Uterus (tissue), 2 donors: ENCODE measurements around the gene CCDC78.

ENCODE experiments used
- POLR2A ChIP-seq, 2 donors: fragments of 450-650 bp; IDR thresholded peaks; one replicate each; pipeline ENCODE4 v1.6.1; 2016; ENCODE audit warnings: antibody characterized with exemption in 2 of 2, mild to moderate bottlenecking in 1 of 2, moderate library complexity in 1 of 2
- TF ChIP-seq, protein P1 (sequence below), 4 experiments: fragments of 200-600 bp in 2 of 4; fragments of 450-650 bp in 2 of 4; sonication (generic) in 2 of 4; IDR thresholded peaks; one replicate each; pipeline ENCODE4 v1.5.1; 2016 to 2019; ENCODE audit warnings: antibody characterized with exemption in 4 of 4, mild to moderate bottlenecking in 2 of 4, moderate library complexity in 1 of 4

DNA sequence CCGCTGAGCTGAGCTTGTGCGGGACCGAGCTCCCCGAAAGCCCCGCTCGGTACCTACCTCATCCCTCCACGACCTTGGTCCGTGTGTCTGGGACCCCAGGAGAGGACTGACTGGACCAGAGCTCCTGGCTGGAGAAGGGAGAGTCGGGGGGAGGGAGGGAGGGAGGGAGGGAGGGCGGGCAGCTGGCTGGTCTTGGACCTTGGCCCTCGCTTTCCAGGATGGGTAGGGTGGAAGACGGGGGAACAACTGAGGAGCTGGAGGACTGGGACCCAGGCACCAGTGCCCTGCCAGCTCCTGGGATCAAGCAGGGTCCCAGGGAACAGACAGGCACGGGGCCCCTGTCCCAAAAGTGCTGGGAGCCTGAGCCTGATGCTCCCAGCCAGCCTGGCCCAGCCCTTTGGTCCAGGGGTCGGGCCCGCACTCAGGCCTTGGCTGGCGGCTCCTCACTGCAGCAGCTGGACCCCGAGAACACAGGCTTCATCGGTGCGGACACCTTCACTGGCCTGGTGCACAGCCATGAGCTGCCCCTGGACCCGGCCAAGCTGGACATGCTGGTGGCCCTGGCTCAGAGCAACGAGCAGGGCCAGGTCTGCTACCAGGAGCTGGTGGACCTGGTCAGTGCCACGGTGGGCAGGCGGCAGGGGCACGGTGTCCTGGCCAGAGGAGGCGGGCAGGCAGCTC is 50.2 kb downstream of the CCDC78 start:
- TF ChIP-seq, protein P1, sequence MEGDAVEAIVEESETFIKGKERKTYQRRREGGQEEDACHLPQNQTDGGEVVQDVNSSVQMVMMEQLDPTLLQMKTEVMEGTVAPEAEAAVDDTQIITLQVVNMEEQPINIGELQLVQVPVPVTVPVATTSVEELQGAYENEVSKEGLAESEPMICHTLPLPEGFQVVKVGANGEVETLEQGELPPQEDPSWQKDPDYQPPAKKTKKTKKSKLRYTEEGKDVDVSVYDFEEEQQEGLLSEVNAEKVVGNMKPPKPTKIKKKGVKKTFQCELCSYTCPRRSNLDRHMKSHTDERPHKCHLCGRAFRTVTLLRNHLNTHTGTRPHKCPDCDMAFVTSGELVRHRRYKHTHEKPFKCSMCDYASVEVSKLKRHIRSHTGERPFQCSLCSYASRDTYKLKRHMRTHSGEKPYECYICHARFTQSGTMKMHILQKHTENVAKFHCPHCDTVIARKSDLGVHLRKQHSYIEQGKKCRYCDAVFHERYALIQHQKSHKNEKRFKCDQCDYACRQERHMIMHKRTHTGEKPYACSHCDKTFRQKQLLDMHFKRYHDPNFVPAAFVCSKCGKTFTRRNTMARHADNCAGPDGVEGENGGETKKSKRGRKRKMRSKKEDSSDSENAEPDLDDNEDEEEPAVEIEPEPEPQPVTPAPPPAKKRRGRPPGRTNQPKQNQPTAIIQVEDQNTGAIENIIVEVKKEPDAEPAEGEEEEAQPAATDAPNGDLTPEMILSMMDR (IDR thresholded peaks at IDR 0.05): no peak
- TF ChIP-seq POLR2A (IDR thresholded peaks at IDR 0.05): no peak
